K562 treated with DMSO at 1 percent for 12 hours (cell line): Measurements from ENCODE around the gene OR9G1. TPM values are rescaled to one million over a fixed set of nuclear protein-coding genes. Genes with fewer than 3 reads are reported as not detected.

ENCODE experiments used
- total RNA-seq: library from RNA; unstranded; fragments of 300-600 nt; gene quantifications from 2 replicates; pipeline ENCODE4 v1.2.3, GENCODE V29; 2022; ENCODE audit not compliant: insufficient read depth

OR9G1 gene
- not detected in 2 replicates for total RNA-seq

GRCh38 chr11:56698795-56699194 lies at the start of gene OR9G1:
TSS of gene OR9G1 (plus strand) at chr11:56699095. CDS start at chr11:56700388, 1,293 bp downstream.

GRCh38 chr11:56663386-56663785 lies 35.5 kb upstream of the OR9G1 start, which contains the start of gene OR5AR1:
TSS of gene OR5AR1 (plus strand) at chr11:56663686. CDS start at chr11:56663686, 0 bp downstream.

GRCh38 chr11:56748597-56748996 lies 49.7 kb downstream of the OR9G1 start, which contains the start of gene OR9G4:
TSS of gene OR9G4 (minus strand) at chr11:56748697. CDS start at chr11:56743766, 4,931 bp downstream.

Other genes with a start within 250 kb of the OR9G1 start
- not detected in 2 replicates for gene OR5M3, start 225.7 kb upstream of the OR9G1 start, total RNA-seq
- not detected in 2 replicates for gene OR5M8, start 207.7 kb upstream of the OR9G1 start, total RNA-seq
- not detected in 2 replicates for gene OR5M11, start 155.8 kb upstream of the OR9G1 start, total RNA-seq
- not detected in 2 replicates for gene OR5M10, start 121.4 kb upstream of the OR9G1 start, total RNA-seq
- gene OR5M1, start 84.2 kb upstream of the OR9G1 start, total RNA-seq = not detected in 2 replicates
- gene OR5AP2, start 56.7 kb upstream of the OR9G1 start, total RNA-seq = not detected in 2 replicates
- gene OR5AR1, start 35.4 kb upstream of the OR9G1 start, total RNA-seq = not detected in 2 replicates
- not detected in 2 replicates for gene OR9G4, start 49.6 kb downstream of the OR9G1 start, total RNA-seq